Stimulated activated naive CD8-positive, alpha-beta T cell treated with anti-CD3 and anti-CD28 coated beads, Interleukin-15, amount 100 ng/mL, for 72 hours (primary cell): ENCODE measurements around the gene HSPA5.
"Not testable (repeated sequence)": the region's sequence is repeated elsewhere in the genome, so short reads cannot be mapped to it uniquely, and the experiment has no call there.

Experiments
- ATAC-seq: fragments of 150-1000 bp; cut with Tn5 transposase; 2 replicates; pipeline ENCODE4 v1.10.0; 2021; ENCODE audit warnings: mild to moderate bottlenecking, moderate library complexity
- DNase-seq, 2 donors: peaks; one replicate each; pipeline ENCODE4 v3.0.0; 2021 to 2022
- H3K27ac Mint-ChIP-seq, 2 donors: one replicate each; pipeline ENCODE4 v1.8.0; 2022; ENCODE audit warnings: mild to moderate bottlenecking in 2 of 2, mixed read lengths in 2 of 2, moderate library complexity in 2 of 2
- H3K27me3 Mint-ChIP-seq: one replicate; pipeline ENCODE4 v1.8.0; 2022; ENCODE audit warnings: mixed read lengths
- H3K4me1 Mint-ChIP-seq: one replicate; pipeline ENCODE4 v1.8.0; 2022; ENCODE audit warnings: mild to moderate bottlenecking, mixed read lengths
- H3K4me3 Mint-ChIP-seq, 2 donors: one replicate each; pipeline ENCODE4 v1.8.0; 2022; ENCODE audit warnings: mild to moderate bottlenecking in 2 of 2, mixed read lengths in 2 of 2, moderate library complexity in 1 of 2
- H3K9me3 Mint-ChIP-seq, 2 donors: one replicate each; pipeline ENCODE4 v1.8.0; 2022; ENCODE audit warnings: mixed read lengths in 2 of 2

HSPA5 gene

GRCh38 chr9:125258832-125259534 is 17.8 kb upstream of the HSPA5 start:
- Mint-ChIP-seq H3K4me3 (no peak overlapping the region), H3K27me3 (no peaks in the 10 kb centered on the region), H3K27ac (no peak overlapping the region), H3K4me1 (peaks cover 36% of the 10 kb centered on the region), H3K9me3 (peaks cover 0 to 4% of the 10 kb centered on the region in 2 donors)
- ATAC-seq (no peak), DNase-seq (no peak)

- no peaks in the 10 kb centered on the region for H3K27me3 Mint-ChIP-seq
- peaks cover 0 to 4% of the 10 kb centered on the region in 2 donors for H3K9me3 Mint-ChIP-seq
- peaks cover 29% of the 10 kb centered on the region for H3K4me1 Mint-ChIP-seq
- H3K27ac Mint-ChIP-seq: no peak overlapping the region
- DNase-seq: no peak
- ATAC-seq: no peak
- no peak overlapping the region for H3K4me3 Mint-ChIP-seq
These were observed 17.1 kb upstream of the HSPA5 start for GRCh38 chr9:125258160-125258785.

GRCh38 chr9:125255781-125256391 is 14.7 kb upstream of the HSPA5 start:
- Mint-ChIP-seq H3K4me1 (peaks cover 12% of the 10 kb centered on the region), H3K27ac (no peak overlapping the region), H3K27me3 (no peaks in the 10 kb centered on the region), H3K9me3 (peaks cover 0 to 3% of the 10 kb centered on the region in 2 donors), H3K4me3 (no peak overlapping the region)
- DNase-seq (no peak), ATAC-seq (no peak)

- DNase-seq (no peak), ATAC-seq (no peak)
- Mint-ChIP-seq H3K9me3 (no peaks in the 10 kb centered on the region), H3K27me3 (no peaks in the 10 kb centered on the region), H3K4me1 (no peaks in the 10 kb centered on the region), H3K27ac (no peak overlapping the region), H3K4me3 (no peak overlapping the region)
These were observed 13.1 kb upstream of the HSPA5 start for GRCh38 chr9:125254231-125254630.

- no peaks in the 10 kb centered on the region for H3K27me3 Mint-ChIP-seq
- peak overlapping the region in 1 of 2 donors; percentile 67 for H3K27ac Mint-ChIP-seq
- no peak for DNase-seq
- H3K4me1 Mint-ChIP-seq: peaks cover 21% of the 10 kb centered on the region
- no peak for ATAC-seq
- no peak overlapping the region for H3K4me3 Mint-ChIP-seq
- H3K9me3 Mint-ChIP-seq: no peaks in the 10 kb centered on the region
These were observed 5.1 kb upstream of the HSPA5 start for GRCh38 chr9:125246261-125246667.

GRCh38 chr9:125243792-125244260 is 2.7 kb upstream of the HSPA5 start:
- Mint-ChIP-seq H3K4me1 (peaks cover 36% of the 10 kb centered on the region), H3K9me3 (no peaks in the 10 kb centered on the region), H3K27ac (peak overlapping the region; percentile 99 to 100), H3K27me3 (no peaks in the 10 kb centered on the region), H3K4me3 (peak overlapping the region in 1 of 2 donors; percentile 94)
- DNase-seq: no peak
- no peak for ATAC-seq

- no peak for DNase-seq
- no peaks in the 10 kb centered on the region for H3K27me3 Mint-ChIP-seq
These were observed 958 bp upstream of the HSPA5 start for GRCh38 chr9:125241863-125242739.

GRCh38 chr9:125240649-125240999 is 519 bp downstream of the HSPA5 start:
- peak; percentile 5 for ATAC-seq
- H3K4me1 Mint-ChIP-seq: peaks cover 68% of the 10 kb centered on the region
- DNase-seq: peak in 1 of 2 donors; percentile 56

More at GRCh38 chr9:125241863-125242739, 958 bp upstream of the HSPA5 start:
- Mint-ChIP-seq H3K4me1 (peaks cover 54% of the 10 kb centered on the region), H3K4me3 (peak overlapping the region; percentile 87 to 94), H3K9me3 (no peaks in the 10 kb centered on the region), H3K27ac (peak overlapping the region; percentile 98 to 100)
- ATAC-seq: peak; percentile 5

GRCh38 chr9:125239631-125240597 is 1.2 kb downstream of the HSPA5 start:
- Mint-ChIP-seq H3K4me1 (peaks cover 76% of the 10 kb centered on the region), H3K27me3 (no peaks in the 10 kb centered on the region)

More at GRCh38 chr9:125240649-125240999, 519 bp downstream of the HSPA5 start:
- Mint-ChIP-seq H3K4me3 (peak overlapping the region; percentile 87 to 94), H3K9me3 (no peaks in the 10 kb centered on the region), H3K27ac (peak overlapping the region; percentile 98 to 100), H3K27me3 (no peaks in the 10 kb centered on the region)

GRCh38 chr9:125238915-125239446 is 2.2 kb downstream of the HSPA5 start:
- Mint-ChIP-seq H3K27ac (peak overlapping the region; percentile 92 to 100), H3K27me3 (no peaks in the 10 kb centered on the region), H3K4me1 (peaks cover 76% of the 10 kb centered on the region)

More at GRCh38 chr9:125239631-125240597, 1.2 kb downstream of the HSPA5 start:
- H3K4me3 Mint-ChIP-seq: peak overlapping the region; percentile 87 to 94
- DNase-seq: no peak
- peak overlapping the region; percentile 98 to 100 for H3K27ac Mint-ChIP-seq
- H3K9me3 Mint-ChIP-seq: no peaks in the 10 kb centered on the region
- ATAC-seq: no peak

GRCh38 chr9:125238127-125238914 is 2.8 kb downstream of the HSPA5 start:
- no peaks in the 10 kb centered on the region for H3K9me3 Mint-ChIP-seq
- DNase-seq (no peak), ATAC-seq (no peak)
- peak overlapping the region; percentile 92 to 100 for H3K27ac Mint-ChIP-seq
- peaks cover 69% of the 10 kb centered on the region for H3K4me1 Mint-ChIP-seq
- peak overlapping the region; percentile 87 to 94 for H3K4me3 Mint-ChIP-seq
- H3K27me3 Mint-ChIP-seq: no peaks in the 10 kb centered on the region

More at GRCh38 chr9:125238915-125239446, 2.2 kb downstream of the HSPA5 start:
- ATAC-seq: no peak
- Mint-ChIP-seq H3K9me3 (no peaks in the 10 kb centered on the region), H3K4me3 (peak overlapping the region; percentile 87 to 94)
- no peak for DNase-seq

GRCh38 chr9:125236520-125237159 is 4.5 kb downstream of the HSPA5 start:
- peak in 1 of 2 donors; percentile 7 for DNase-seq
- not testable (repeated sequence) for H3K9me3 Mint-ChIP-seq, H3K27me3 Mint-ChIP-seq, ATAC-seq
- Mint-ChIP-seq H3K4me1 (peaks cover 58% of the 10 kb centered on the region), H3K27ac (peak overlapping the region; percentile 40 to 100), H3K4me3 (peak overlapping the region; percentile 87 to 94)
